ENCODE results near the gene CEP72.

Gene CEP72

GRCh38 chr5:655406-655805 is 43.3 kb downstream of the CEP72 start:
- no peak for DNase-seq (ENCODE audit: low spot score)
- Histone ChIP-seq H3K79me1 (ENCODE audit: low read depth, low read length) (peaks cover 8% of the 10 kb centered on the region), H3K4me3 (ENCODE audit: low read length in 2 of 2) (no peak overlapping the region), H3K4me1 (ENCODE audit: control insufficient read depth in 2 of 2, insufficient read depth in 1 of 2, low read depth in 1 of 2, low read length in 2 of 2) (no peaks in the 10 kb centered on the region), H2BK15ac (ENCODE audit: low read length) (no peak overlapping the region), H2BK5ac (ENCODE audit: low read length) (no peak overlapping the region), H3K18ac (ENCODE audit: low read length) (no peak overlapping the region), H2AK5ac (ENCODE audit: low read depth, low read length) (no peak overlapping the region), H3K36me3 (replicated peaks in 1 of 2; ENCODE audit: control insufficient read depth in 2 of 2, insufficient read depth in 2 of 2, low read length in 2 of 2) (peaks cover 51 to 90% of the 10 kb centered on the region in 2 donors), H4K91ac (ENCODE audit: low read depth, low read length, poor library complexity) (no peak overlapping the region), H3K4ac (ENCODE audit: low read length) (no peak overlapping the region), H3K23ac (ENCODE audit: low read depth, low read length, poor library complexity) (no peak overlapping the region), H2BK12ac (ENCODE audit: low read length) (no peak overlapping the region), H3K9me3 (replicated peaks in 1 of 2; ENCODE audit: control insufficient read depth in 2 of 2, insufficient read depth in 1 of 2, low read depth in 1 of 2, low read length in 2 of 2) (peaks cover 27 to 39% of the 10 kb centered on the region in 2 donors), H3K27me3 (ENCODE audit: control insufficient read depth in 3 of 3, insufficient read depth in 3 of 3, low read depth in 1 of 3, low read length in 3 of 3) (no peaks in the 10 kb centered on the region), H2BK120ac (ENCODE audit: low read depth, low read length) (no peak overlapping the region), H3K9ac (ENCODE audit: low read depth, low read length, poor library complexity) (no peak overlapping the region), H3K14ac (ENCODE audit: low read length) (no peak overlapping the region), H3K27ac (replicated peaks; ENCODE audit: low read length) (no peak overlapping the region), H3K4me2 (ENCODE audit: insufficient read depth, low read length, poor library complexity, severe bottlenecking) (no peak overlapping the region), H4K8ac (ENCODE audit: low read depth, low read length) (no peak overlapping the region), H2AFZ (ENCODE audit: low read length) (no peak overlapping the region)
- no CpG with 5 or more reads among the region's 13 CpGs for WGBS, 2 donors (ENCODE audit: extremely low coverage in 2 of 2, insufficient read length in 2 of 2, insufficient replicate concordance in 1 of 2)

- Histone ChIP-seq H3K36me3 (replicated peaks in 1 of 2; ENCODE audit: control insufficient read depth in 2 of 2, insufficient read depth in 2 of 2, low read length in 2 of 2) (peaks cover 56 to 96% of the 10 kb centered on the region in 2 donors), H2BK15ac (ENCODE audit: low read length) (no peak overlapping the region), H3K4me1 (ENCODE audit: control insufficient read depth in 2 of 2, insufficient read depth in 1 of 2, low read depth in 1 of 2, low read length in 2 of 2) (no peaks in the 10 kb centered on the region), H3K9me3 (replicated peaks in 1 of 2; ENCODE audit: control insufficient read depth in 2 of 2, insufficient read depth in 1 of 2, low read depth in 1 of 2, low read length in 2 of 2) (peaks cover 26 to 41% of the 10 kb centered on the region in 2 donors), H3K23ac (ENCODE audit: low read depth, low read length, poor library complexity) (peak overlapping the region; percentile 51), H4K8ac (ENCODE audit: low read depth, low read length) (no peak overlapping the region), H3K27ac (replicated peaks; ENCODE audit: low read length) (no peak overlapping the region), H3K79me1 (ENCODE audit: low read depth, low read length) (peaks cover 8% of the 10 kb centered on the region), H2AK5ac (ENCODE audit: low read depth, low read length) (no peak overlapping the region), H3K27me3 (ENCODE audit: control insufficient read depth in 3 of 3, insufficient read depth in 3 of 3, low read depth in 1 of 3, low read length in 3 of 3) (no peaks in the 10 kb centered on the region), H2BK12ac (ENCODE audit: low read length) (no peak overlapping the region), H2BK120ac (ENCODE audit: low read depth, low read length) (no peak overlapping the region), H3K4me2 (ENCODE audit: insufficient read depth, low read length, poor library complexity, severe bottlenecking) (no peak overlapping the region), H3K14ac (ENCODE audit: low read length) (peak overlapping the region; percentile 5), H3K4ac (ENCODE audit: low read length) (no peak overlapping the region), H3K18ac (ENCODE audit: low read length) (no peak overlapping the region), H2AFZ (ENCODE audit: low read length) (no peak overlapping the region), H2BK5ac (ENCODE audit: low read length) (no peak overlapping the region), H3K4me3 (ENCODE audit: low read length in 2 of 2) (no peak overlapping the region), H4K91ac (ENCODE audit: low read depth, low read length, poor library complexity) (no peak overlapping the region), H3K9ac (ENCODE audit: low read depth, low read length, poor library complexity) (no peak overlapping the region)
- no CpG with 5 or more reads among the region's 6 CpGs for WGBS, 2 donors (ENCODE audit: extremely low coverage in 2 of 2, insufficient read length in 2 of 2, insufficient replicate concordance in 1 of 2)
- DNase-seq (ENCODE audit: low spot score): no peak
These were observed 45.4 kb downstream of the CEP72 start for GRCh38 chr5:657570-657969.

GRCh38 chr5:658103-658502 is 46.0 kb downstream of the CEP72 start:
- Histone ChIP-seq H3K4me1 (ENCODE audit: control insufficient read depth in 2 of 2, insufficient read depth in 1 of 2, low read depth in 1 of 2, low read length in 2 of 2) (no peaks in the 10 kb centered on the region), H2BK5ac (ENCODE audit: low read length) (no peak overlapping the region), H3K18ac (ENCODE audit: low read length) (no peak overlapping the region), H4K91ac (ENCODE audit: low read depth, low read length, poor library complexity) (no peak overlapping the region), H3K27me3 (ENCODE audit: control insufficient read depth in 3 of 3, insufficient read depth in 3 of 3, low read depth in 1 of 3, low read length in 3 of 3) (no peaks in the 10 kb centered on the region), H3K27ac (replicated peaks; ENCODE audit: low read length) (no peak overlapping the region), H2BK15ac (ENCODE audit: low read length) (no peak overlapping the region), H4K8ac (ENCODE audit: low read depth, low read length) (no peak overlapping the region), H3K14ac (ENCODE audit: low read length) (no peak overlapping the region), H3K23ac (ENCODE audit: low read depth, low read length, poor library complexity) (no peak overlapping the region), H2AFZ (ENCODE audit: low read length) (no peak overlapping the region), H3K79me1 (ENCODE audit: low read depth, low read length) (peaks cover 8% of the 10 kb centered on the region), H3K4me3 (ENCODE audit: low read length in 2 of 2) (no peak overlapping the region), H2BK120ac (ENCODE audit: low read depth, low read length) (no peak overlapping the region), H3K9ac (ENCODE audit: low read depth, low read length, poor library complexity) (peak overlapping the region; percentile 34), H3K4me2 (ENCODE audit: insufficient read depth, low read length, poor library complexity, severe bottlenecking) (no peak overlapping the region), H2AK5ac (ENCODE audit: low read depth, low read length) (no peak overlapping the region), H3K9me3 (replicated peaks in 1 of 2; ENCODE audit: control insufficient read depth in 2 of 2, insufficient read depth in 1 of 2, low read depth in 1 of 2, low read length in 2 of 2) (peaks cover 26 to 41% of the 10 kb centered on the region in 2 donors), H3K4ac (ENCODE audit: low read length) (no peak overlapping the region), H3K36me3 (replicated peaks in 1 of 2; ENCODE audit: control insufficient read depth in 2 of 2, insufficient read depth in 2 of 2, low read length in 2 of 2) (peaks cover 52 to 96% of the 10 kb centered on the region in 2 donors), H2BK12ac (ENCODE audit: low read length) (no peak overlapping the region)
- DNase-seq (ENCODE audit: low spot score): no peak
- no CpG with 5 or more reads among the region's 5 CpGs for WGBS, 2 donors (ENCODE audit: extremely low coverage in 2 of 2, insufficient read length in 2 of 2, insufficient replicate concordance in 1 of 2)

- H3K27me3 ChIP-seq (ENCODE audit: control insufficient read depth in 3 of 3, insufficient read depth in 3 of 3, low read depth in 1 of 3, low read length in 3 of 3): no peaks in the 10 kb centered on the region
- H2AFZ ChIP-seq (ENCODE audit: low read length): no peak overlapping the region
- peaks cover 0 to 3% of the 10 kb centered on the region in 2 donors for H3K4me1 ChIP-seq (ENCODE audit: control insufficient read depth in 2 of 2, insufficient read depth in 1 of 2, low read depth in 1 of 2, low read length in 2 of 2)
- H2BK120ac ChIP-seq (ENCODE audit: low read depth, low read length): no peak overlapping the region
- H3K36me3 ChIP-seq (replicated peaks in 1 of 2; ENCODE audit: control insufficient read depth in 2 of 2, insufficient read depth in 2 of 2, low read length in 2 of 2): peaks cover 57 to 96% of the 10 kb centered on the region in 2 donors
- no CpG with 5 or more reads among the region's 16 CpGs for WGBS, 2 donors (ENCODE audit: extremely low coverage in 2 of 2, insufficient read length in 2 of 2, insufficient replicate concordance in 1 of 2)
- H3K9ac ChIP-seq (ENCODE audit: low read depth, low read length, poor library complexity): no peak overlapping the region
- peaks cover 19 to 32% of the 10 kb centered on the region in 2 donors for H3K9me3 ChIP-seq (replicated peaks in 1 of 2; ENCODE audit: control insufficient read depth in 2 of 2, insufficient read depth in 1 of 2, low read depth in 1 of 2, low read length in 2 of 2)
- H2BK15ac ChIP-seq (ENCODE audit: low read length): no peak overlapping the region
- no peak overlapping the region for H3K23ac ChIP-seq (ENCODE audit: low read depth, low read length, poor library complexity)
- H2AK5ac ChIP-seq (ENCODE audit: low read depth, low read length): no peak overlapping the region
- no peak overlapping the region for H4K91ac ChIP-seq (ENCODE audit: low read depth, low read length, poor library complexity)
- peak overlapping the region in 1 of 2 donors; percentile 30 for H3K4me3 ChIP-seq (ENCODE audit: low read length in 2 of 2)
- no peak overlapping the region for H3K14ac ChIP-seq (ENCODE audit: low read length)
- no peak overlapping the region for H3K4me2 ChIP-seq (ENCODE audit: insufficient read depth, low read length, poor library complexity, severe bottlenecking)
- DNase-seq (ENCODE audit: low spot score): no peak
- no peak overlapping the region for H3K4ac ChIP-seq (ENCODE audit: low read length)
- no peak overlapping the region for H3K18ac ChIP-seq (ENCODE audit: low read length)
- H2BK12ac ChIP-seq (ENCODE audit: low read length): no peak overlapping the region
- no peak overlapping the region for H3K27ac ChIP-seq (replicated peaks; ENCODE audit: low read length)
- H2BK5ac ChIP-seq (ENCODE audit: low read length): no peak overlapping the region
- H4K8ac ChIP-seq (ENCODE audit: low read depth, low read length): no peak overlapping the region
- peaks cover 5% of the 10 kb centered on the region for H3K79me1 ChIP-seq (ENCODE audit: low read depth, low read length)
These were observed 47.5 kb downstream of the CEP72 start for GRCh38 chr5:659496-660263.
